ENCODE measurements around the gene LTBP3.

- TF ChIP-seq CTCF (IDR thresholded peaks at IDR 0.05) (no peak), POLR2A (IDR thresholded peaks at IDR 0.05) (no peak)
Observed at GRCh38 chr11:65565624-65566453, 7.7 kb upstream of the LTBP3 start.
